Right ventricle myocardium inferior (tissue), 1 donor: ENCODE data around the gene DNM3. TPM values are rescaled to one million over a fixed set of nuclear protein-coding genes. Genes with fewer than 3 reads are reported as not detected.

Experiments
- ATAC-seq: fragments of 200-7000 bp; cut with Tn5 transposase; one replicate; pipeline ENCODE4 v1.9.1; 2020; ENCODE audit warnings: mild to moderate bottlenecking, moderate library complexity
- DNase-seq: peaks from one replicate; pipeline ENCODE4 v3.0.0; 2021; ENCODE audit errors: missing footprints
- intact Hi-C: fragments of 100-400 bp; cut with DNase I; formaldehyde crosslinking; loops from one replicate; pipeline ENCODE4 v1.11.0; 2022
- total RNA-seq: library from RNA; stranded (reverse); fragmentation: NEBNext Ultra II Directional; extraction: Animal tissue kit (Norgen Biotek cat#: 25700); gene quantifications from one replicate; pipeline ENCODE4 v1.2.1, GENCODE V29; 2021
- donor health status: DM: no; HTN: yes; CAD: no; lungs with severe emphysema.

Gene DNM3
- total RNA-seq, 1 donor from 2014 or later = 1.8 TPM

- intact Hi-C loops = loop anchor here (10.0 kb wide), 2 partner anchors 69 to 99 kb away; no protein-coding TSS in a partner anchor
- no peak for ATAC-seq
- DNase-seq = no peak
Measured at GRCh38 chr1:172393354-172393753, 552.1 kb downstream of the DNM3 start.

- intact Hi-C loops = loop anchor here (10.0 kb wide), 2 partner anchors 69 to 99 kb away; no protein-coding TSS in a partner anchor
- ATAC-seq (no peak), DNase-seq (no peak)
Measured at GRCh38 chr1:172394141-172394751, 552.9 kb downstream of the DNM3 start.

GRCh38 chr1:172394811-172395210 lies 553.5 kb downstream of the DNM3 start:
- intact Hi-C loops = loop anchor here (5.0 to 10.0 kb wide), 4 partner anchors 38 to 393 kb away; no protein-coding TSS in a partner anchor
- ATAC-seq = no peak
- DNase-seq = no peak

DNA sequence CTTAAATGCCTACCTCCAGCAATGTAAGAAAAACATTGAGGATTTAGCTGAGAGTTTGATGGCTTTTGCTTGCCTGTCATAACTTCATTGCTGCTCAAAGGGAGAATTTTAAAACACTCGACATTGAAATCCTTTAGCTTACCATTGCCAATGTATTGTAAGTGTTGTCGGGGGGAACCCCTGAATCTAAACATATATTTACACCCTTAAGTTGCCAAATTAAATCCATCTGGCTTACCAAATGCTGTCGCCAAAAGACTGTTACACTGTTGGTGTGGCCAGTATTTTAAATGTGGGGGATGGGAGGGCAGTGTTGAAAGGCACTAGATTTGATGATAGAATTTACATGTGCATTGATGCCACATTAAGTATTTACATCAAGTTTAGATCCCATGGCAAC lies 554.3 kb downstream of the DNM3 start:
- DNase-seq (no peak), ATAC-seq (no peak)
- intact Hi-C loops = loop anchor here (5.0 to 10.0 kb wide), 4 partner anchors 38 to 393 kb away; no protein-coding TSS in a partner anchor

- intact Hi-C loops = loop anchor here (5.0 to 10.0 kb wide), 4 partner anchors 40 to 395 kb away; no protein-coding TSS in a partner anchor
- ATAC-seq (no peak), DNase-seq (no peak)
Measured at GRCh38 chr1:172397221-172397620, 555.9 kb downstream of the DNM3 start.

- ATAC-seq (no peak), DNase-seq (no peak)
- intact Hi-C loops = loop anchor here (2.0 to 10.0 kb wide), 6 partner anchors 40 to 395 kb away; no protein-coding TSS in a partner anchor
Measured at GRCh38 chr1:172397633-172398032, 556.3 kb downstream of the DNM3 start.

GRCh38 chr1:172398193-172398592 lies 556.9 kb downstream of the DNM3 start:
- intact Hi-C loops = loop anchor here (2.0 to 10.0 kb wide), 6 partner anchors 41 to 396 kb away; no protein-coding TSS in a partner anchor
- no peak for DNase-seq
- peak; percentile 80 for ATAC-seq

GRCh38 chr1:172398970-172399755 lies 557.9 kb downstream of the DNM3 start:
- intact Hi-C loops = loop anchor here (2.0 to 10.0 kb wide), 6 partner anchors 42 to 397 kb away; no protein-coding TSS in a partner anchor
- DNase-seq (no peak), ATAC-seq (peak; percentile 92)

GRCh38 chr1:172399756-172400721 lies 558.7 kb downstream of the DNM3 start:
- intact Hi-C loops = loop anchor here (2.0 to 10.0 kb wide), 7 partner anchors 43 to 398 kb away; no protein-coding TSS in a partner anchor
- no peak for DNase-seq
- peak; percentile 29 for ATAC-seq

- ATAC-seq (no peak), DNase-seq (no peak)
- intact Hi-C loops = loop anchor here (5.0 kb wide), 1 partner anchor 358 kb away; no protein-coding TSS in a partner anchor
Measured at GRCh38 chr1:172400722-172401105, 559.4 kb downstream of the DNM3 start.

GRCh38 chr1:172401477-172401876 lies 560.2 kb downstream of the DNM3 start:
- intact Hi-C loops = loop anchor here (5.0 kb wide), 1 partner anchor 359 kb away; no protein-coding TSS in a partner anchor
- ATAC-seq (no peak), DNase-seq (no peak)

- ATAC-seq (no peak), DNase-seq (no peak)
- intact Hi-C loops = loop anchor here (5.0 kb wide), 1 partner anchor 360 kb away; no protein-coding TSS in a partner anchor
Measured at GRCh38 chr1:172401892-172402291, 560.6 kb downstream of the DNM3 start.

DNA sequence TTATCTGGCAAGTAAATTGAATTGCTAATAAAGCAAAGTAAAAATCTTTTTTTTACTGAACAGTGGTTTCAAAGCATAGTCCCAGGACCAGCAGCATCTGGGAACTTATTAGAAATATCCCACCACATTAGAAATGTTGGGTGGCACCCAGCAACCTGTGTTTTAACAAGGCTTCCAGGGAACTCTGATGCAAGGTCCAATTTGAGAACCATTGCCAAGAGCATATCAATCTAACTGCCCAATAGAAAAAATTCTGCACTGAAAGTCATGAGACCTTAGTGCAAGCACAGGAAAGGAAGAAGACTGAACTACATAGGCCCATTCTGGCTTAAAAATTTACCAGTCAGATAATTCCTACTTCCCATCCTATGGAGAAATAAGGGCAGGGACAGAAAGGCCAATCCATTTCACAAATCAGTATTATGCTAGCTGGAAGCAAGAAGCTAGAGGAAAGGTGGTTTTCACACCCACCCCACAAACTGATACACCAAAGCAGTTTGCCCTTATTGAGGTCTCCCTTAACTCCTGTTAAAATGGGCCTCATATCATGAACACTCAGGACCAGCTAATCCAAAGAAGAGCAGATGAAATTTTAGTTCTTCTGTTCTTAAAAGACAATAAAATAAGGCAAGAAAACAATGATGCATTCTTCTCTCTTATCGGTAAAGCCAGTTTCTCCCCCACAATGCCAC lies 561.7 kb downstream of the DNM3 start:
- intact Hi-C loops = loop anchor here (5.0 kb wide), 1 partner anchor 361 kb away; no protein-coding TSS in a partner anchor
- DNase-seq (no peak), ATAC-seq (no peak)

DNA sequence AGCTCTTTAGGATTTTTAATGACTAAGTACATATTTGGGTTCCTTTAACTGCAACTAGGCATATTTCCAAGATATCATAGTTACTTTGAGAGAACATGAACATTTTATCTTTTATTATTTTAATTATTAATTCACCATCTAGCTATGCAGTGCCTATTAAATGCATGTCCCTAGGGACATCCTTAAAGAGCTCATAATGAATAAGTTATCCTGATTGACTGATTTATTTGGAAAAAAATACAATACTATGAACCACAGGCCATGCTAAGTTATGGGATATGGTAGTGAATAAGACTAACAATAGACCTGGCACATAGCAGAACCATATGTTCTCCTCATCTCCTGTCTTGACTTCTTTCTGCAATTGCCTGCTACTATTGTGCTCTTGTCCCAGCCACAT lies 562.8 kb downstream of the DNM3 start:
- intact Hi-C loops = loop anchor here (5.0 kb wide), 1 partner anchor 362 kb away; no protein-coding TSS in a partner anchor
- no peak for DNase-seq
- ATAC-seq = no peak

- ATAC-seq = no peak
- DNase-seq = no peak
- intact Hi-C loops = no loop called here
Measured at GRCh38 chr1:172405912-172406311, 564.6 kb downstream of the DNM3 start.

DNA sequence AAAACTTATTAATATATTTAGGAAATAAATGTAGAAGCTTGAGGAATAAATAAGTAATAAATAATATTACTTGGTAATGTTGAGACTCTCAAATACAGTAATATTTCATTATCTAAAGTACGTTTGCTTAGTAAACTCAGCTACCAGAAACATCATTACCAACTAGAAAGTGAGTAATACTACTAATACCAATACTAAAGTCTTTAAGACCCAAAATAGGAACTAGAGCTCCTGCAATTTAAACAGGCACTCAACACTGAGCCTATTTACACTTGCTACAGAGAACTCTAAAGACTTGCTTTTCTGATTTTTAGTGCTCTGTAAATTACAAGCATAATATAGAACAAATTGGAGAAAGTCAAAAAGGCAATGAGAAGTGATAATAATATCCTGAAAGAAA lies 565.7 kb downstream of the DNM3 start:
- intact Hi-C loops = no loop called here
- DNase-seq (no peak), ATAC-seq (no peak)

DNA sequence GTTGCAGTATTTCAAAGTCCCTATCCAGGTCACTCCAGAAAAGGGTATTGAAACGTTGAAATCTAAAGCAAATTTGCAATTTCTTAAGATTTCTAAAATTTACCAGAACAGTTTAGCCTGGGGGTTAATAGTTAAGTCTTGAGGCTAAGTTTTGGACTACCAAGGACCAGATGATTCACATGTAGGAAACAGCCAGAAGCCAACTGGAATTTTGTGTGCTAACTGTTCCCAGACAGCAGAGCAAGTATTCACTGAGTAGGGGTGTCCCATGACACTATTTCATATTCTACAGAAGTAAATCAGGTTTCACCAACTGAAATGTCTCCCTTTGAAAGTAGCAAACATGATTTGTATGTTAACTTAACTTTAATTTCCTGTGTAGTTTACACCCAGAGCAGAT lies 567.7 kb downstream of the DNM3 start:
- DNase-seq (no peak), ATAC-seq (no peak)
- intact Hi-C loops = no loop called here

GRCh38 chr1:172410027-172410426 lies 568.7 kb downstream of the DNM3 start:
- intact Hi-C loops = no loop called here
- ATAC-seq = no peak
- no peak for DNase-seq
